ENCODE data around the gene TPST2.

The TPST2 gene

GRCh38 chr22:26536056-26536761 lies 53.7 kb downstream of the TPST2 start:
- peaks cover 69% of the 10 kb centered on the region for H3K36me3 ChIP-seq (ENCODE audit: control insufficient read depth, low read length)
- H3K4me1 ChIP-seq (ENCODE audit: control insufficient read depth, low read length): peaks cover 97% of the 10 kb centered on the region
- no peaks in the 10 kb centered on the region for H3K9me3 ChIP-seq (ENCODE audit: control insufficient read depth, insufficient read depth, low read length)
- H3K79me2 ChIP-seq (ENCODE audit: control insufficient read depth, low read length): peaks cover 66% of the 10 kb centered on the region
- H3K4me2 ChIP-seq (ENCODE audit: low read length): peak overlapping the region; percentile 94
- peak overlapping the region; percentile 78 for H3K4me3 ChIP-seq (ENCODE audit: low read length)
- peak overlapping the region; percentile 99 for H3K27ac ChIP-seq (ENCODE audit: low read depth, low read length)
- no peaks in the 10 kb centered on the region for H4K20me1 ChIP-seq (ENCODE audit: control insufficient read depth, insufficient read depth, low read depth, low read length)
- H3F3A ChIP-seq (ENCODE audit: control insufficient read depth, insufficient read depth): peaks cover 49% of the 10 kb centered on the region
- no peaks in the 10 kb centered on the region for H3K27me3 ChIP-seq (ENCODE audit: control insufficient read depth, low read length)
- no peak for TF ChIP-seq EZH2phosphoT487 (IDR thresholded peaks at IDR 0.05; ENCODE audit: borderline replicate concordance, low read length)
- peak; percentile 20 for TF ChIP-seq CTCF (IDR thresholded peaks at IDR 0.05; ENCODE audit: low read depth, low read length, poor library complexity, severe bottlenecking)
- no peaks in the 10 kb centered on the region for H3K9me2 ChIP-seq (replicated peaks; ENCODE audit: control insufficient read depth, low read length)

GRCh38 chr22:26535603-26535908 lies 54.4 kb downstream of the TPST2 start:
- Histone ChIP-seq H3K79me2 (ENCODE audit: control insufficient read depth, low read length) (peaks cover 61% of the 10 kb centered on the region), H3K4me1 (ENCODE audit: control insufficient read depth, low read length) (peaks cover 98% of the 10 kb centered on the region), H3K4me2 (ENCODE audit: low read length) (peak overlapping the region; percentile 94)

GRCh38 chr22:26534874-26535602 lies 54.9 kb downstream of the TPST2 start:
- Histone ChIP-seq H3K4me3 (ENCODE audit: low read length) (peak overlapping the region; percentile 78), H3K9me3 (ENCODE audit: control insufficient read depth, insufficient read depth, low read length) (no peaks in the 10 kb centered on the region), H4K20me1 (ENCODE audit: control insufficient read depth, insufficient read depth, low read depth, low read length) (no peaks in the 10 kb centered on the region), H3K9me2 (replicated peaks; ENCODE audit: control insufficient read depth, low read length) (no peaks in the 10 kb centered on the region), H3K36me3 (ENCODE audit: control insufficient read depth, low read length) (peaks cover 68% of the 10 kb centered on the region), H3K4me2 (ENCODE audit: low read length) (peak overlapping the region; percentile 94), H3K79me2 (ENCODE audit: control insufficient read depth, low read length) (peaks cover 56% of the 10 kb centered on the region), H3K27me3 (ENCODE audit: control insufficient read depth, low read length) (no peaks in the 10 kb centered on the region), H3K4me1 (ENCODE audit: control insufficient read depth, low read length) (peaks cover 98% of the 10 kb centered on the region), H3F3A (ENCODE audit: control insufficient read depth, insufficient read depth) (peaks cover 52% of the 10 kb centered on the region), H3K27ac (ENCODE audit: low read depth, low read length) (peak overlapping the region; percentile 99)
- TF ChIP-seq EZH2phosphoT487 (IDR thresholded peaks at IDR 0.05; ENCODE audit: borderline replicate concordance, low read length) (no peak), CTCF (IDR thresholded peaks at IDR 0.05; ENCODE audit: low read depth, low read length, poor library complexity, severe bottlenecking) (no peak)

More at GRCh38 chr22:26535603-26535908, 54.4 kb downstream of the TPST2 start:
- Histone ChIP-seq H3K9me2 (replicated peaks; ENCODE audit: control insufficient read depth, low read length) (no peaks in the 10 kb centered on the region), H3K4me3 (ENCODE audit: low read length) (peak overlapping the region; percentile 78), H3K27me3 (ENCODE audit: control insufficient read depth, low read length) (no peaks in the 10 kb centered on the region), H4K20me1 (ENCODE audit: control insufficient read depth, insufficient read depth, low read depth, low read length) (no peaks in the 10 kb centered on the region), H3K9me3 (ENCODE audit: control insufficient read depth, insufficient read depth, low read length) (no peaks in the 10 kb centered on the region), H3K36me3 (ENCODE audit: control insufficient read depth, low read length) (peaks cover 68% of the 10 kb centered on the region), H3K27ac (ENCODE audit: low read depth, low read length) (peak overlapping the region; percentile 99), H3F3A (ENCODE audit: control insufficient read depth, insufficient read depth) (peaks cover 49% of the 10 kb centered on the region)
- TF ChIP-seq CTCF (IDR thresholded peaks at IDR 0.05; ENCODE audit: low read depth, low read length, poor library complexity, severe bottlenecking) (no peak), EZH2phosphoT487 (IDR thresholded peaks at IDR 0.05; ENCODE audit: borderline replicate concordance, low read length) (no peak)
